LNCaP clone FGC (cell line): ENCODE results near the gene SIRT7.
A peak's percentile ranks its signal among the peaks of the same experiment; 100 is the strongest.

Experiments used
- DNase-seq: peaks from one replicate; pipeline ENCODE4 v3.0.0-alpha.2; 2011; ENCODE audit warnings: low read depth
- H3K4me3 ChIP-seq: 2 replicates; pipeline ENCODE4 v1.5.1; 2011; ENCODE audit warnings: mild to moderate bottlenecking, low read depth, low read length, control low read depth
- TF ChIP-seq, protein P1 (sequence below): IDR thresholded peaks from 2 replicates; pipeline ENCODE4 v1.5.1; 2012; ENCODE audit warnings: mild to moderate bottlenecking; ENCODE audit not compliant: control insufficient read depth, insufficient read depth; ENCODE audit errors: extremely low read depth

Gene SIRT7

DNA sequence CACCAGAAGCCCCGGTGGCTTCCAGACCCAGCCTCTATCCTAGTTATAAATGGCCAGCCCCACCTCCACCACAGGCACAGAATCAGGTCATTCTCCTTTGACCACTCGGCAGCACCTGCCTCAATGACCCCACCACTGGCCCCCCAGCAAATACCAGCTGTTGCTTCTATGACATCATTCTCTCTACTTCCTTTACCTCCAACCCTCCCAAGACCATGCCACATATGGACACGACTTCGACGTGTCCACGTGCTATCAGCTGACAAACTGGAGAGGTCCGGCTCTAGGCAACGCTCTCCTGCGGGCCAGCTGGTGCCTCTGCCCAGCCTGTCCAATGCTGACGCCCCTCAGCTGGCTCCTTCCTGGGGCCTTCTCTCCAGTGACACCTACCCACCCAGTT is 32.5 kb downstream of the SIRT7 start:
- DNase-seq: no peak
- TF ChIP-seq, protein P1, sequence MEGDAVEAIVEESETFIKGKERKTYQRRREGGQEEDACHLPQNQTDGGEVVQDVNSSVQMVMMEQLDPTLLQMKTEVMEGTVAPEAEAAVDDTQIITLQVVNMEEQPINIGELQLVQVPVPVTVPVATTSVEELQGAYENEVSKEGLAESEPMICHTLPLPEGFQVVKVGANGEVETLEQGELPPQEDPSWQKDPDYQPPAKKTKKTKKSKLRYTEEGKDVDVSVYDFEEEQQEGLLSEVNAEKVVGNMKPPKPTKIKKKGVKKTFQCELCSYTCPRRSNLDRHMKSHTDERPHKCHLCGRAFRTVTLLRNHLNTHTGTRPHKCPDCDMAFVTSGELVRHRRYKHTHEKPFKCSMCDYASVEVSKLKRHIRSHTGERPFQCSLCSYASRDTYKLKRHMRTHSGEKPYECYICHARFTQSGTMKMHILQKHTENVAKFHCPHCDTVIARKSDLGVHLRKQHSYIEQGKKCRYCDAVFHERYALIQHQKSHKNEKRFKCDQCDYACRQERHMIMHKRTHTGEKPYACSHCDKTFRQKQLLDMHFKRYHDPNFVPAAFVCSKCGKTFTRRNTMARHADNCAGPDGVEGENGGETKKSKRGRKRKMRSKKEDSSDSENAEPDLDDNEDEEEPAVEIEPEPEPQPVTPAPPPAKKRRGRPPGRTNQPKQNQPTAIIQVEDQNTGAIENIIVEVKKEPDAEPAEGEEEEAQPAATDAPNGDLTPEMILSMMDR: no peak
- no peak overlapping the region for H3K4me3 ChIP-seq

DNA sequence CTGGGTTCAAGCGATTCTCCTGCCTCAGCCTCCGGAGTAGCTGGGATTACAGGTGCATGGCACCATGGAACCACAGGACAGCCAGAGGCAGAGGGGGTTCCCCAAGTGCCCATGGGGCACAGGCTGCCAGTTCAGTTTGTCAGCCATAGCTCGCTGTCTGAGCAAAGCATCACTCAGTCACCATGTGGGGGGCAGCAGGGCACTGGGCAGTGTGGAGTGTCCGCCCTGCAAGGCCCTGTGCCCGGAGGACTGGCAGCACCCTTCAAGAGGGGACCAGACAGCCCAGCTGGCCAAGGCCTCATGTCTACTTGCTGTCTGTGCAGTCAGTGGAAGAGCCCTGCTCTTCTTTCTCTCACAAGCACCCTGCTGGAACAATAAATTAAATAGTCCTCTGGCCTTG is 33.0 kb downstream of the SIRT7 start:
- no peak for DNase-seq
- TF ChIP-seq, protein P1: no peak
- no peak overlapping the region for H3K4me3 ChIP-seq

DNA sequence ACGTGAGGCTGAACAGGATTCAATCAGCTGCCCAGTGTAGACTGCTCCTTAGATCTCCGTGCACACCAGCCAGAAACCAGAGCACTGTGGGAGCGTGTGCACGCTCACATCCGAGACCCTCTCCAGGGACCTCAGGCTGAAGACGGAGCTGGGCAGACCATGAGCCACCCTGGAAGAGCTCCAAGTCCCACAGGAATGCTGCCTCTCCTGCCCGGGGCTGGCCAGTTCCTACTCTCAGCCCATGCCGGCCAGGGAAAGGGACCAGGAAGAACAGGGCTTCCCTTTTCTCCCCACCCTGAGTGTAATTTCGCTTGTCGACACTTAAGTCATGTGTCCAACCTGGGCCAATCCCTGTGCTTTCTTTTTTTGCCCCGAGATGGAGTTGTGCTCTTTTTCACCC is 33.5 kb downstream of the SIRT7 start:
- DNase-seq: no peak
- TF ChIP-seq, protein P1: no peak
- H3K4me3 ChIP-seq: no peak overlapping the region

DNA sequence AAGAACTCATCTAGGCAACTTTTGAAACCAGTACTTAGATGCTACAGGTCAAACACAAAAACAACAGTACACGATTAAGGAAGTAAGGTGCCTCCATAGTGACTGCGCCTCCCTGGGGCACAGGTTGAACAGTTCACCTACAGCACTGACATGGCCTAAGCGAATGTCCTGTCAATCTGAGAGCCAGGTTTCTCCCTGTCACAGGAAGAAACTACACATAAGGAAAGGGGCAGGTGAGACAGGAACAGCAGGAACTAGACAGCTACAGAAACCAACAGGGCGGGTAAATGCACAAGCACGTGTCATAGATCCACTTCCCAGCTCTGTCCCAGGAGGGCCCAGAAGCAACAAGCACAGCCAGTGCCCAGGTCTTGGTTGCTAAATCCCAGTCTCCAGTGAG is 38.9 kb downstream of the SIRT7 start:
- no peak for DNase-seq
- TF ChIP-seq, protein P1: no peak
- no peak overlapping the region for H3K4me3 ChIP-seq

DNA sequence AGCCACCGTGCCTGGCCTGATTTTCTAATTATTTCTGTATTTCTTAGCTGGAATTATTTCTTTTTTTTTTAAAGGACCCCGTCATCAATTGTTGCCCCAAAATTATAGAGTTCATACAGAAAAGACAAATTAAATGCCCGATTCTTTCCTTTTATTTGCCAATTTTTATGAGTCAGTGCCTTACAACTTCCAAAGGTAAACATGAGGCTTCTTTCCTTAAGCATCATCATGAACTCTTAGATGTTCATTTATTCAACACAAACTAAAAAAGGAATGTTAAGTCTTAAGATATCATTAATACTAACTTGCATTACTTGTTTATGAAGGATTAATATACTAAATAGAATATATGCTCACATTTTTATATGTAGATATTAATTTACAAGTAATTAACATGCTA is 39.7 kb downstream of the SIRT7 start:
- no peak overlapping the region for H3K4me3 ChIP-seq
- DNase-seq: no peak
- TF ChIP-seq, protein P1: no peak

DNA sequence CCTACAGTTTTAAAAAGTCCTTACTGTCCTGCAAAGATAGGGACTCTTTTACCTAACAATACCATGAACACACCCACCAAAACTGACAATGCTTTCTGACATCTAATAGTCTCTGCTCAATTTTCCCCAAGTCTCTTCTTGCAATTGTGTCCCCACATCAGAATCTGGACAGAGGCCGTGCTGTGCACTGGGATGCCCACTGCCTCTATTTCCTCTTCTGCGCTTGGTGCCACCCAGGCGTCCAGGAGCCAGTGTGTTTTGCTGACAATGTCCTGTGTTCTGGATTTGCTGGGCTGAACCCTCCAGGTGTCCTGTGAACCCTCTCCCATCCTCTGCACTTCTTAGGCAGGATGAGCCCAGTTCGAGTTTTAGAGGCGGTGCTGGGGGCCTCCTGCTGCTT is 40.4 kb downstream of the SIRT7 start:
- DNase-seq: no peak
- H3K4me3 ChIP-seq: no peak overlapping the region
- TF ChIP-seq, protein P1: no peak

DNA sequence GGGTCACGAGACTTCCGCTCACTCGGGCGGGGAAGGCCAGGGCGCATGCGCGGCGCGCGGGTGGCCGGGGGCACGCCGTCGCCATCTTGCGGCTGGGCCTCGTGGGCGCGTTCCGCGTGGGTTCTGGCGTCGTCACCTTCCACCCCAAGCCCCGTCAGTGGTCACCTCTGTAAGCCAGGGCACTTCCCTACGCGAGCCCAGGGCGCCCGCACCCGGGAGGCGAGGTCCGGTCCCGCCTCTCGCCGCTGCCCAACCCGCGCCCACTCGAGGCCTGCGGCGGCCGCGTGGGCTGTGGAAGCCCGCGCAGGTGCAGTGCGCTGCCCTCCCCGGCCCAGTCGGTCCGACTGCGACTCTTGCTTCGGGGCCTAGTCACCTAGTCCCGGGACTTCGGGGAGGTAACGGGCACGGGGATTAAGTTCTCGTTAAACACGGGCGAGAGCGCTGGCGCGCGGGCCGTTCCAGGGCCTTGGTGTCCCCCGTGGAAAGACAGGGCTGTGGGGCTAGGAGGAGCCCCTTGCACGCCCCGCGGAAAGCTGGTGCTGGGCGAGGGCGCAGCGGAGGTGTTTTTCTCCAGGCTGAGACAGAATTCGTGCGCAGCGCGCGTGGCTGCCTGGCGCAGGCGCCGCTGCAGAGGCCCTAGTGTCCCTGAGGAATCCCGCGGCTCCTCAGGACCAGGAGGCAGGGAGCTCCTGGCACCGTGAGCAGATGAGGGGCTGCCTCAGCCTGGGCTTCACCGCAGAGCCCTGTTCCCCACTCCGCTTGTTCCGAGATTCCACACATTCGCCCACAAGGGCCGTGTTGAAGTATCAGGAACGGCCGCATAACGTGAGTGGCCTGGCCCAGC is 46.4 kb downstream of the SIRT7 start:
- TF ChIP-seq, protein P1: peak; percentile 45
- DNase-seq: no peak

More for the DNA sequence above, 46.4 kb downstream of the SIRT7 start:
- H3K4me3 ChIP-seq: peak overlapping the region; percentile 65
